Right lobe of liver (tissue), 4 donors: ENCODE data around the gene ABCC5.

Source experiments
- POLR2A ChIP-seq: fragments of 450-650 bp; IDR thresholded peaks from one replicate; pipeline ENCODE4 v1.6.1; 2017; ENCODE audit warnings: antibody characterized with exemption, mild to moderate bottlenecking
- TF ChIP-seq, protein P1 (sequence below), 4 donors: fragments of 200-600 bp in 3 of 4; fragments of 450-650 bp in 1 of 4; IDR thresholded peaks; one replicate each; pipeline versions ENCODE4 v1.5.1 to v1.8.0; 2016 to 2022; ENCODE audit warnings: antibody characterized with exemption in 4 of 4, mild to moderate bottlenecking in 2 of 4
- donor health status: DM: no; HTN: no; CAD: no.
- donor health status: DM: no; HTN: no; CAD: no.
- donor health status: DM: no; HTN: yes; CAD: no.

- TF ChIP-seq, protein P1, sequence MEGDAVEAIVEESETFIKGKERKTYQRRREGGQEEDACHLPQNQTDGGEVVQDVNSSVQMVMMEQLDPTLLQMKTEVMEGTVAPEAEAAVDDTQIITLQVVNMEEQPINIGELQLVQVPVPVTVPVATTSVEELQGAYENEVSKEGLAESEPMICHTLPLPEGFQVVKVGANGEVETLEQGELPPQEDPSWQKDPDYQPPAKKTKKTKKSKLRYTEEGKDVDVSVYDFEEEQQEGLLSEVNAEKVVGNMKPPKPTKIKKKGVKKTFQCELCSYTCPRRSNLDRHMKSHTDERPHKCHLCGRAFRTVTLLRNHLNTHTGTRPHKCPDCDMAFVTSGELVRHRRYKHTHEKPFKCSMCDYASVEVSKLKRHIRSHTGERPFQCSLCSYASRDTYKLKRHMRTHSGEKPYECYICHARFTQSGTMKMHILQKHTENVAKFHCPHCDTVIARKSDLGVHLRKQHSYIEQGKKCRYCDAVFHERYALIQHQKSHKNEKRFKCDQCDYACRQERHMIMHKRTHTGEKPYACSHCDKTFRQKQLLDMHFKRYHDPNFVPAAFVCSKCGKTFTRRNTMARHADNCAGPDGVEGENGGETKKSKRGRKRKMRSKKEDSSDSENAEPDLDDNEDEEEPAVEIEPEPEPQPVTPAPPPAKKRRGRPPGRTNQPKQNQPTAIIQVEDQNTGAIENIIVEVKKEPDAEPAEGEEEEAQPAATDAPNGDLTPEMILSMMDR (IDR thresholded peaks at IDR 0.05), result no peak
- TF ChIP-seq POLR2A, result no peak
Observed at GRCh38 chr3:184022323-184022722, 4.6 kb upstream of the ABCC5 start.
